MV-4-11 (cell line): ENCODE measurements around the gene NPIPA8.
"Not testable (repeated sequence)": the region's sequence is repeated elsewhere in the genome, so short reads cannot be mapped to it uniquely, and the experiment has no call there.

Source experiments
- DNase-seq: peaks from one replicate; lab custom pipeline; 2025; lab: John Stamatoyannopoulos, UW

NPIPA8 gene

DNA sequence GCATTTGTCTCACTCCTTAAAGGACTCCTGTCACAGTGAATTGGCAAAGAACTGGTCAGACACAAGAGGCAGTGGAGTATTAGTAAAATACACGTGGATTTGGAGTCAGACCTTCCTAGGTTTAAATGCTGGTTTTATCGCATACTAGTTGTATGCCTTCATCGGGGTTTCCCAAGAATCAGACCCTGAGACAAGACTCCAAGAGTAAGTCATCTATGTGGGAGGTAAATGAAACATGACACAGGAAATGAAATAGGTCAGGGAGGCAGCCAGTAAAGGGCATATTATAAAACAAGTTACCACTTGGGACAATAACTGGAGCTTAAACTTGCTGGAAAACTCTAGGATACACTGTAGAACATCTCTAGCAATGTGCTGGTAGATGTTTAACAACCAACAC, 59.8 kb downstream of the NPIPA8 start:
- not testable (repeated sequence) for DNase-seq

DNA sequence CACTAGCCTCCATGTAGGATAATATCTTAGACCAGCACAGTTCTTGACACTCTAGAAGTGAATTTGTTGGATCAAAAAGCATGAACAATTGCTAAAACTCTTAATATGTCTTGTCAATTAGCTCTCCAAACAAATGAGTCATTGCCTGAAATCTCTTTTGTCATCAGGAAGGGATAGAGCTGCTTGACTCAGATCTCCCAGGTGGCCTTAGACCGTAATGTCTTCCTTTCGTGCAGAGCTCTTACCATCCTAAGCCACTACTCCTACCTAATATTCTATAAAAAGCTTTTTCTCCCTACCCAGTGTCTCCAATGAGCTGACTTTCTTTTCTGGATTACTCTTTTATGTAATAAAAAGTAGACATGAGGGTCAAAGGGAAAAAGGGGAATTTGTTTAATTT, 66.4 kb downstream of the NPIPA8 start:
- DNase-seq = not testable (repeated sequence)
